ENCODE data around the gene MED25.
"Not testable (repeated sequence)": the region's sequence is repeated elsewhere in the genome, so short reads cannot be mapped to it uniquely, and the experiment has no call there.

MED25 gene

GRCh38 chr19:49818649-49819370 lies 721 bp downstream of the MED25 start:
- no peak for DNase-seq

- DNase-seq: not testable (repeated sequence)
Measured at GRCh38 chr19:49819452-49820115, 1.5 kb downstream of the MED25 start.

DNA sequence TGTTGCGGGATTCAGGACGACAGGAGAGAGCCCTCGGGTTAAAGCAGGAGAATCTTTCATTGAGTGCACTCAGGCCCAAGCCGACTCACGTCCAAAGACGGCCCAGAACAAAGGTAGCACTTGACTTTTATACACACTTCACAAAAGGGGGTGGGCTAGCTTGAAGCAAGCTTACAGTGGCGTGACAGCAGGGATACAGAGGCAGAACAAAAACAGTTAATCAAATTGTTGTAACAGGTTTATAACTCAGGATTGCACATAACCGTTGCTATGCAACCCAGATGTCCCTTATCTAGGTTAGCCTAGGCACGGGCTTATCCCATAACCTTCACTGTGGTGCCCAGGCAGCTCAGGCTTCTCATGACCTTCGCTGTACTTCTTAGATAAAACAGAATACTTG lies 2.0 kb downstream of the MED25 start:
- no peak for DNase-seq

DNA sequence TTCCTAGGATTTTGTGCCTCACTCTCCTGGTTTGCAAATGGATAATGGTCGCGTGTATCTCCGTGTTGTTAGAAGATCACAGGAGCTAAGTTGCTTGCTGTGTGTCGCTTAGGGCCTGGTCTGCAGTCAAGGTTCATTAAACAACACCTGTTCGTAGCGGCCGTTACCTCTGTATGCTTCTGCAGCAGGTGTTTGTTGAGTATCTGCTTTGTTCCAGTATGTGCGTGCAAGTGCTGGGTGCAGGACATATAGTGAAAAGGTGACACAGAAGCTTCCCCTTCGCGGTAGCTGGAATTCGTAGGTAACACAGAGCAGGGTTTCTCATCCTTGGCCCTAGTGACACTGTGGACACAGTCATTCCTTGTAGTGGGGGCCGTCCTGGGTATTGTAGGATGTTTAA lies 5.4 kb downstream of the MED25 start:
- DNase-seq: no peak

GRCh38 chr19:49824662-49825061 lies 6.6 kb downstream of the MED25 start:
- no peak for DNase-seq

- no peak for DNase-seq
Measured at GRCh38 chr19:49827034-49827433, 8.9 kb downstream of the MED25 start.

DNA sequence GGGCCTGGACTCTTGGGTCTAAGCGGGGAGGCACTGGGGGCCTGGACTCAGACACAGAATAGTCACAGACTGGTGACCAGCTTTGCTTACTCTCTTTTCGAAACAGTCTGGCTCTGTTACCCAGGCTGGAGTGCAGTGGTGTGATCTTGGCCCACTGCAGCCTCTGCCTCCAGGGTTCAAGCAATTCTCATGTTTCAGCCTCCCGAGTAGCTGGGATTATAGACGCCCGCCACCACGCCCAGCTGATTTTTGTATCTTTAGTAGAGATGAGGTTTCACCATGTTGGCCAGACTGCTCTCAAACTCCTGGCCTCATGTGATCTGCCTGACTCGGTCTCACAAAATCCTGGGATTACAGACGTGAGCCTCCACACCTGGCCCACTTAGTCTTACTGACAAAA lies 11.1 kb downstream of the MED25 start:
- DNase-seq: no peak

- DNase-seq: no peak
Measured at GRCh38 chr19:49829721-49830120, 11.6 kb downstream of the MED25 start.

DNA sequence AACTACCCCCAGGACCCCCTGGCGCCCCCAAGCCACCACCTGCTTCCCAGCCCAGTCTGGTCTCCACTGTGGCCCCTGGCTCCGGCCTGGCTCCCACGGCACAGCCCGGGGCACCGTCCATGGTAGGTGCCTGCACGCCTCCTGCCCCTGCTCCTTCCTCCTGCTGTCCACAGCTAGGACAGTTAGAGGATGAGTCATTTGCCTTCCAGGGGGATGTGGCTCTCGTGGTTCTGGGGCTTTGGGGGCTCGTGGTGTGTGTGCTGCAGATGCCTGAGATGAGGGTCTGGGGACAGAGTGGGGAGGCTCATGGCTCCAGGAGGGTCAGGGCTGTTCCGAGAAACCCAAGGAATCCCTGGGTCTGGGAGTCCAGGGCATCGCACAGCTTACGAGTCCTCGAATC lies 12.7 kb downstream of the MED25 start:
- no peak for DNase-seq

DNA sequence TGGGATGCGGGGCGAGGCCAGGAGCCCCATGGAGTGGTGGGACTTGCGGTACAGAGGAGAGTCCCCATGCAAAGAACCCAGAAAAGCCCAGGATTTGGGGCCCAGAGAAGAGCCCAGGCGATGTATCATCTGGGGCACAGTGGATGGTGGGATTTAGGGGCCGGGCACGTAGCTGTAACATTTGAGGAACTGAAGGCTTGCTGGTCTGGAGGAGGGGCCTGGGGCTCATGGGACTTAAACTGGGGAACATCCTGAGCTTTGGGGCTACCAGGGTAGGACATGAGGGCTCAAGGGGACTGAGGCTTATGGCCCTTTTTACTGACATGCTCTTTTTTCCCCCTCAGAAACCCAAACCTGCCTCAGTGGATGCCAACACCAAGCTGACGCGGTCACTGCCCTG lies 13.5 kb downstream of the MED25 start:
- DNase-seq: no peak

- DNase-seq: no peak
Measured at GRCh38 chr19:49832556-49832955, 14.5 kb downstream of the MED25 start.

DNA sequence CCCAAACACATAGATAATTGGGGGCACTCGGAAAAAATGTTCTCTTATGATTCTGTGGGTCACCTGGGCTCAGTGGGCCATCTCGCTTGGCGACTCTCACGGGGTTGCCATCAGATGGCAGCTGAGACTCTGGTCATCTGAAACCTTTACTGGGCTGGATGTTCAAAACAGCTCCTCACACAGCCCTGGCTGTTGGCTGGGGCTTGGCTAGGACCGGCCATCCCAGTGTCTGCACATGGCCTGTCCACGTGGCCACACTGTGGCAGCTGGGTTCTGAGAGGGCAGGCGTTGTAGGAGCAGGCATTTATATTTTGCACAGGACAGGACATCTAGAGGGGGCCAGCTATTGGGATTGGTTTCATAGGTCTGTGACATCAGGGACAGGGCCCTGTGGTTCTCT lies 15.5 kb downstream of the MED25 start:
- no peak for DNase-seq

- DNase-seq: no peak
Measured at GRCh38 chr19:49835562-49835961, 17.5 kb downstream of the MED25 start.

- no peak for DNase-seq
Measured at GRCh38 chr19:49836176-49837008, 18.3 kb downstream of the MED25 start.

DNA sequence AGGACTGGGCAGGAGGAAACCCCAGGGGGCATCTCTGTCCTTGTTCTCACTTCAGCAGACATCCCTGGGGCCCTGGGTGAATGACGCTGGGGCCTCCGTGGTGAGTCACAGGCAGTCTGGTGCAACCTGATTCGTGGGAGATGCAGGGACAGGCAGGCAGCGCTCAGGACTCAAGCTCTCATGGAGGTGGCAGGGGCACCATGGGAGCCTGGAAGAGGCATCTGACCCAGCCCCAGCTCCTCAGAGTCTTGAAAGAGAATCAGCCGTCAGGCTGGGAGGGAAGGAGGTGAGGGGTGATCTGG lies 18.9 kb downstream of the MED25 start:
- DNase-seq: no peak

DNA sequence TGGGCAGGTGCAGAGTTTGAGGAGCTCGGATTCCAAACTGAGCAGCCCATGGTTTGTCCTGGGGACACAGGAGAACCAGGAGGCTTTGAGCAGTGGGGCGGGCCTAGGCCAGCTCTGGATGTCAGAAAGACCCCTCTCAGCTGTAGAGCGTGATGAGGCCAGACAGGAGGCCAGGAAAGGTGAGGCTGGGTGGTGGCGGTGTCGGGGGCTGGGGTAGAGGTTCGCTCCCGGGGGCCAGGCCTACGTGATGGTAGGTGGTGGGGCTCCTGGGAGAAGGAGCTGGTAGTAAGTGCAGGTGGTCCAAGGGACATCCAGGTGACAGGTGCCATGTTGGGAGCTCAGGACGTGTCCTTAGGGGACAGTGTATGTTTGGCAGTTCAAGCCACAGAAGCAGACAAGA lies 19.3 kb downstream of the MED25 start:
- no peak for DNase-seq

GRCh38 chr19:49838885-49839588 lies 20.9 kb downstream of the MED25 start:
- no peak for DNase-seq

- no peak for DNase-seq
Measured at GRCh38 chr19:49839713-49840112, 21.6 kb downstream of the MED25 start.

- DNase-seq: no peak
Measured at GRCh38 chr19:49840321-49840720, 22.2 kb downstream of the MED25 start.

- DNase-seq: no peak
Measured at GRCh38 chr19:49840736-49841249, 22.7 kb downstream of the MED25 start.

GRCh38 chr19:49843265-49843664 lies 25.2 kb downstream of the MED25 start:
- no peak for DNase-seq

GRCh38 chr19:49844138-49845095 lies 26.3 kb downstream of the MED25 start:
- DNase-seq: no peak

Data from AML-193 (cell line).